Kidney (tissue), 14 donors: ENCODE measurements around the gene DPM3. TPM values are rescaled to one million over a fixed set of nuclear protein-coding genes. Genes with fewer than 3 reads are reported as not detected.
"Not testable (repeated sequence)": the region's sequence is repeated elsewhere in the genome, so short reads cannot be mapped to it uniquely, and the experiment has no call there.

ENCODE experiments used
- DNase-seq, 5 donors: peaks; one replicate each; pipeline ENCODE4 v3.0.0-alpha.2; 2013 to 2020
- FAIRE-seq: peaks from 2 replicates; lab custom pipeline; 2012; peaks lifted over from hg19 to GRCh38; lab: Jason Lieb, UNC
- H3K27ac ChIP-seq, 2 donors: one replicate each; pipeline ENCODE4 v1.7.0; 2013; ENCODE audit warnings: low read depth in 2 of 2, low read length in 2 of 2, inconsistent platforms in 1 of 2
- H3K27me3 ChIP-seq: one replicate; pipeline ENCODE4 v1.7.1; 2013; ENCODE audit warnings: low read length, inconsistent platforms; ENCODE audit not compliant: control insufficient read depth, insufficient read depth
- H3K36me3 ChIP-seq, 3 donors: one replicate each; pipeline versions ENCODE4 v1.7.0 to v1.7.1; 2013; ENCODE audit warnings: low read length in 3 of 3, control low read depth in 1 of 3, inconsistent platforms in 1 of 3; ENCODE audit not compliant: insufficient read depth in 3 of 3, control insufficient read depth in 2 of 3
- H3K4me1 ChIP-seq, 3 donors: one replicate each; pipeline versions ENCODE4 v1.7.0 to v1.7.1; 2013; ENCODE audit warnings: low read length in 3 of 3, inconsistent platforms in 1 of 3, low read depth in 1 of 3; ENCODE audit not compliant: control insufficient read depth in 2 of 3, insufficient read depth in 2 of 3
- H3K4me3 ChIP-seq, 3 donors: one replicate each; pipeline versions ENCODE4 v1.7.0 to v1.8.1; 2013; ENCODE audit warnings: low read length in 3 of 3, control low read depth in 1 of 3, inconsistent platforms in 1 of 3
- H3K9ac ChIP-seq, 3 donors: one replicate each; pipeline versions ENCODE4 v1.7.0 to v1.7.1; 2013; ENCODE audit warnings: low read length in 3 of 3, control low read depth in 1 of 3, inconsistent platforms in 1 of 3
- H3K9me3 ChIP-seq, 3 donors: one replicate each; pipeline versions ENCODE4 v1.7.0 to v1.7.1; 2013; ENCODE audit warnings: low read length in 3 of 3, control low read depth in 1 of 3, inconsistent platforms in 1 of 3; ENCODE audit not compliant: control insufficient read depth in 2 of 3, insufficient read depth in 1 of 3
- CTCF ChIP-seq: IDR thresholded peaks from 3 replicates; pipeline ENCODE4 v1.5.1; 2012; ENCODE audit warnings: mild to moderate bottlenecking, moderate library complexity, borderline replicate concordance; ENCODE audit not compliant: insufficient read depth; ENCODE audit errors: extremely low read depth
- intact Hi-C: fragments of 100-400 bp; cut with DNase I; formaldehyde crosslinking; loops from one replicate; pipeline ENCODE4 v1.11.1; 2022
- polyA plus RNA-seq: library from polyadenylated mRNA; stranded (reverse); fragments of 350-450 nt; fragmentation: Illumina TruSeq; extraction: RNeasy Lipid Tissue Mini Kit (QIAGEN cat#74804); gene quantifications from one replicate; pipeline ENCODE4 v1.2.3, GENCODE V29; 2014; ENCODE audit warnings: low read depth, low replicate concordance; ENCODE audit not compliant: insufficient read depth
- total RNA-seq: library from RNA; stranded (reverse); fragmentation: NEBNext Ultra II Directional; extraction: Animal tissue kit (Norgen Biotek cat#: 25700); gene quantifications from one replicate; pipeline ENCODE4 v1.2.1, GENCODE V29; 2021
- donor health status: control.
- donor health status: control.
- donor health status: control.
- donor health status: control.
- donor health status: control.
- donor health status: DM: yes; HTN: yes; CAD: no.
- donor health status: Normal renal cell carcinoma (clear cell type).

Gene DPM3
- total and polyA plus RNA-seq, 2 donors from 2014 or later, result 84.4 to 237 TPM

DNA sequence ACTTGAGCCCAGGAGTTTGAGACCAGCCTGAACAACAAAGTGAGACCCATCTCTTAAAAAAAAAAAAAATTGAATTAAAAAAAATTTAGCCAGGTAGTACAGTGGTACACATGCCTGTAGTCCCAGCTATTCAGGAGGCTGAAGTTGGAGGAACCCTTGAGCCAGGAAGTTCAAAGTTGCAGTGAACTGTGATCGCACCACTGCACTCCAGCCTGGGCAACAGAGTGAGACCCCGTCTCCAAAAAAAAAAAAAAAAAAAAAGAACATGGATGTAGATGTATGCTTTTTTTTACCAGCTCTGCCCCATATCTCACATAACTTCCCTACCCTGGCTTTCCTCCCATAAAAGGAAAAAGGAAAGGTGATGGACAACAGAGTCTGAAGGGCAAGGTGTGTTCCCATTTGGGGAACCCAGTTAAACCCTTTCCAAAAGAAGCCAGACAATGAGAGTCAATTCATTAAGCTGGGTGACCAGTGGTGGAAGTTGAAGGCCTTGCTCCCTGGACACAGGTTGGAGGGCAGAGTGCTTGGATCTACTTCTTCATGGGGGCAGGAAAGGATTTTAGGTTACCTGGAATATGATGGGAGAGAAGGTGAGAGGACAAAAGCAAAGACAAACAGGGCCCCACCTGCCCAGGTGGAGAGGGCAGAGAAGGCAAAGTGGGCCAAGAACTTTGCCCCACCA lies 29.9 kb upstream of the DPM3 start:
- TF ChIP-seq CTCF, result no peak
- no peak overlapping the region for H3K4me3 ChIP-seq
- no peak overlapping the region for H3K27ac ChIP-seq
- no peaks in the 10 kb centered on the region for H3K9me3 ChIP-seq
- H3K4me1 ChIP-seq, result peaks cover 0 to 19% (median 7%) of the 10 kb centered on the region in 3 donors
- peaks cover 4 to 15% (median 10%) of the 10 kb centered on the region in 3 donors for H3K36me3 ChIP-seq
- FAIRE-seq, result no peak
- H3K9ac ChIP-seq, result no peak overlapping the region
- no peaks in the 10 kb centered on the region for H3K27me3 ChIP-seq
- intact Hi-C loops, result loop anchor here (10.0 kb wide), 1 partner anchor 55 kb away; no protein-coding TSS in a partner anchor
- peak in 1 of 5 donors; percentile 17 for DNase-seq

- intact Hi-C loops, result loop anchor here (5.0 kb wide), 1 partner anchor 77 kb away; no protein-coding TSS in a partner anchor
- TF ChIP-seq CTCF, result no peak
- peaks cover 4 to 15% (median 10%) of the 10 kb centered on the region in 3 donors for H3K36me3 ChIP-seq
- H3K9ac ChIP-seq, result no peak overlapping the region
- H3K4me3 ChIP-seq, result no peak overlapping the region
- H3K27ac ChIP-seq, result no peak overlapping the region
- H3K4me1 ChIP-seq, result peaks cover 0 to 17% (median 7%) of the 10 kb centered on the region in 3 donors
- FAIRE-seq (no peak), DNase-seq (peak in 1 of 5 donors; percentile 34)
- H3K27me3 ChIP-seq, result no peaks in the 10 kb centered on the region
- no peaks in the 10 kb centered on the region for H3K9me3 ChIP-seq
These were observed 29.2 kb upstream of the DPM3 start for GRCh38 chr1:155169541-155169940.

DNA sequence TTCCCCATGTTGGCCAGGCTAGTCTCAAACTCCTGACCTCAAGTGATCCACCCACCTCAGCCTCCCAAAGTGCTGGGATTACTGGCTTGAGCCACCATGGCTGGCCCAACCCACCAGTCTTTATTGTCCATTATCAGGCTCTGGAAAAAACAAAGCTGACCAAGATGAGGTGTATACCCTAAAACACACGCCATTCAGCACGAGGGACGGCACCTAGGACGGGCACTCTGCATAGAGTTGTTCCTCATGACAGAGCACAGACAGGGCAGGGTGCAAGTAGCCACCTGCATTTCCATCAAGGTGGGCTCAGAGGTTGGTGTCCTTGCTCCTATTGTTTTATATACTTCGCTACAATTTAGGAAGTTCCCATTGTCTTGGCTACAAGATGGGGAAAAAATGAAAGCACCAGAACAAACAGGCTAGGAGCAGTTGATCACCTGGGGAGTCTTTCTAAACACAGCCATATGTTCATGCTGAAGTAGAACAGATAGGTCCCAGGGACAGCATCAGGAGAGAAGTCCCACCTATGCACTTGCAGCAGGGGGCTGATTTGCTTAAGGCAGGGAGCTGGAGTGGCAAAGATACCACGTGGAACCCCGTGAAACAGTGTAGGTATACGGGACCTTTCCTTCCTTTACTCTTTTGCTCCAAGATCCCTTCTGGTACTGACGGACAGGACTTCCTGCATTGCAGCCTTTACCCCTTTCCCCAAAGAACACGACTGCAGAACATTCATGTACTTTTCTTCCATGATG lies 28.3 kb upstream of the DPM3 start:
- no peaks in the 10 kb centered on the region for H3K9me3 ChIP-seq
- H3K27ac ChIP-seq, result no peak overlapping the region
- peaks cover 0 to 17% (median 7%) of the 10 kb centered on the region in 3 donors for H3K4me1 ChIP-seq
- no peak overlapping the region for H3K4me3 ChIP-seq
- FAIRE-seq, result no peak
- H3K36me3 ChIP-seq, result peaks cover 4 to 15% (median 10%) of the 10 kb centered on the region in 3 donors
- intact Hi-C loops, result loop anchor here (5.0 kb wide), 1 partner anchor 76 kb away; no protein-coding TSS in a partner anchor
- H3K27me3 ChIP-seq, result no peaks in the 10 kb centered on the region
- peak in 1 of 5 donors; percentile 30 for DNase-seq
- no peak overlapping the region for H3K9ac ChIP-seq
- no peak for TF ChIP-seq CTCF

DNA sequence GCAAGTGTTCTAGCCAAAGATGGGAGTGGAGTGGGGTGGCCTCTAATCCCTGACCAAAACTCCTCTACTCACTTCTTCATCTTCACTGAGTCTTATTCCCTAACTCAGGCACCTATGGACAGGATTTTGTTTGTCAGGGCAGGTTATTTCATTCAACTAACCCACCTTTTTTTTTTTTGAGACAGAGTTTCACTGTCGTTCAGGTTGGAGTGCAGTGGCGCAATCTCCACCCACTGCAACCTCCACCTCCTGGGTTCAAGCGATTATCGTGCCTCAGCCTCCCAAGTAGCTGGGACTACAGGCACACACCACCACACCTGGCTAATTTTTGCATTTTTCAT lies 27.7 kb upstream of the DPM3 start:
- peaks cover 0 to 17% (median 7%) of the 10 kb centered on the region in 3 donors for H3K4me1 ChIP-seq
- not testable (repeated sequence) for H3K9ac ChIP-seq, H3K27ac ChIP-seq, FAIRE-seq, H3K27me3 ChIP-seq, H3K9me3 ChIP-seq, DNase-seq, H3K4me3 ChIP-seq
- intact Hi-C loops, result loop anchor here (5.0 kb wide), 1 partner anchor 76 kb away; no protein-coding TSS in a partner anchor
- peaks cover 4 to 15% (median 10%) of the 10 kb centered on the region in 3 donors for H3K36me3 ChIP-seq
